ENCODE results near the gene CCDC185. TPM values are rescaled to one million over a fixed set of nuclear protein-coding genes. Genes with fewer than 3 reads are reported as not detected.
A peak's percentile ranks its signal among the peaks of the same experiment; 100 is the strongest.
"Not testable (repeated sequence)": the region's sequence is repeated elsewhere in the genome, so short reads cannot be mapped to it uniquely, and the experiment has no call there.

CCDC185 gene
- polyA plus RNA-seq, 3 donors: not detected

DNA sequence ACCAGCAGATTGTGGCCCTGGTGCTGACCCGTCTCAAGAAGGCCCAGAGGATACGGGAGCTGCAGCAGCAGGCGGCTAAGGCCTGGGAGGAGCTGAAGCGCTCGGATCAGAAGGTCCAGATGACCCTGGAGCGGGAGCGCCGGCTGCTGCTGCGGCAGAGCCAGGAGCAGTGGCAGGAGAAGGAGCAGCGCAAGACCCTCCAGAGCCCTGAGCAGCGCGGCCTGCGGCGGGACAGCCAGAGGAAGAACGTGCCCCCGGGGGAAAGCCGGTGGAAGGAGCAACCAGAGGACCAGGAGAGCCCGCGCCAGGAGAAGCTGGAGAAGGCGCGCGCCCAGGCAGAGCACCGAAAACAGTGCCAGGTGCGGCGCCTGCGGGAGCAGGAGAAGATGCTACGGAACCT is 1.0 kb downstream of the CCDC185 start:
- no peaks in the 10 kb centered on the region for H3K36me3 ChIP-seq (replicated peaks in 1 of 2; ENCODE audit: control insufficient read depth in 1 of 2, insufficient read depth in 2 of 2, low read length in 2 of 2)
- TF ChIP-seq CTCF (IDR thresholded peaks at IDR 0.05): no peak
- Mint-ChIP-seq H3K4me1 (no peaks in the 10 kb centered on the region), H3K27me3 (ENCODE audit: low read depth in 3 of 3) (peaks cover 39 to 51% (median 44%) of the 10 kb centered on the region in 3 donors), H3K27ac (no peak overlapping the region), H3K36me3 (no peaks in the 10 kb centered on the region), H3K4me3 (peak overlapping the region in 1 of 2 donors; percentile 46), H3K9me3 (peaks cover 2 to 24% (median 11%) of the 10 kb centered on the region in 7 donors)
- peaks cover 0 to 13% of the 10 kb centered on the region in 2 donors for H3K9me3 ChIP-seq (replicated peaks in 1 of 2; ENCODE audit: control insufficient read depth in 1 of 2, insufficient read depth in 1 of 2, low read length in 2 of 2)
- intact Hi-C loops (cut with micrococcal nuclease): no loop called here
- WGBS (ENCODE audit: insufficient coverage): 95% methylated on average over 26 of the region's 27 CpGs
- H3K4me1 ChIP-seq (ENCODE audit: control insufficient read depth in 1 of 2, insufficient read depth in 2 of 2, low read length in 2 of 2): no peaks in the 10 kb centered on the region
- no peak overlapping the region for H3K9ac ChIP-seq (ENCODE audit: insufficient read depth, low read length, poor library complexity, severe bottlenecking)
- peaks cover 18 to 40% of the 10 kb centered on the region in 2 donors for H3K27me3 ChIP-seq (ENCODE audit: control insufficient read depth in 2 of 2, insufficient read depth in 2 of 2, low read length in 2 of 2)
- no peak overlapping the region for H3K27ac ChIP-seq (ENCODE audit: low read depth in 1 of 2, low read length in 2 of 2)
- no peak overlapping the region for H3K4me2 ChIP-seq (replicated peaks; ENCODE audit: extremely low read depth, low read length, poor library complexity, severe bottlenecking)
- no peak overlapping the region for H2AFZ ChIP-seq (ENCODE audit: insufficient read depth, low read depth, low read length, poor library complexity, severe bottlenecking)
- no peaks in the 10 kb centered on the region for H3K79me2 ChIP-seq (ENCODE audit: insufficient read depth, low read length)
- no peak overlapping the region for H3K4me3 ChIP-seq (replicated peaks in 1 of 3; ENCODE audit: low read depth in 2 of 3, low read length in 3 of 3)
- no peaks in the 10 kb centered on the region for H4K20me1 ChIP-seq (ENCODE audit: insufficient read depth, low read length)
- DNase-seq: no peak

DNA sequence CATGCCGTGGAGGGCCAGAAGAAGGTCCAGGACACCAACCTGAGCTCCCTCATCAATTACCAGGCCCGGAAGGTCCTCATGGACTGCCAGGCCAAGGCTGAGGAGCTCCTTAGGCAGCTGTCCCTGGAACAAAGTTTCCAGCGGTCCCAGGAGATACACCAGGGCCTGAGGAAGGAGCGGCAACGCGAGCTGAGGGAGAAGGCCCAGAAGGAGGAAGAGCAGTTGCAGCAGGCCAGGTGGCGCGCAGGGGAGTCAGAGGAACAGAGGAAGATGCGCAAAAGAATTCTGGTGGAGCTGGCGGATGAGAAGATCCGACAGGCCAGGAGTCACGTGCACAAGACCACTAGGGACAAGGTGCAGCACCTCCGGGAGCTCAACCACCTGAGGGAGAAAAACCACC is 1.5 kb downstream of the CCDC185 start:
- H3K9me3 Mint-ChIP-seq: peaks cover 2 to 27% (median 11%) of the 10 kb centered on the region in 7 donors
- peaks cover 38 to 48% (median 39%) of the 10 kb centered on the region in 3 donors for H3K27me3 Mint-ChIP-seq (ENCODE audit: low read depth in 3 of 3)
- no peak for TF ChIP-seq CTCF (IDR thresholded peaks at IDR 0.05)
- no peak overlapping the region for H3K9ac ChIP-seq (ENCODE audit: insufficient read depth, low read length, poor library complexity, severe bottlenecking)
- no peak for DNase-seq
- H3K4me1 Mint-ChIP-seq: no peaks in the 10 kb centered on the region
- H3K4me1 ChIP-seq (ENCODE audit: control insufficient read depth in 1 of 2, insufficient read depth in 2 of 2, low read length in 2 of 2): no peaks in the 10 kb centered on the region
- H3K4me2 ChIP-seq (replicated peaks; ENCODE audit: extremely low read depth, low read length, poor library complexity, severe bottlenecking): no peak overlapping the region
- H3K27ac Mint-ChIP-seq: no peak overlapping the region
- peaks cover 18 to 40% of the 10 kb centered on the region in 2 donors for H3K27me3 ChIP-seq (ENCODE audit: control insufficient read depth in 2 of 2, insufficient read depth in 2 of 2, low read length in 2 of 2)
- H4K20me1 ChIP-seq (ENCODE audit: insufficient read depth, low read length): no peaks in the 10 kb centered on the region
- H3K27ac ChIP-seq (ENCODE audit: low read depth in 1 of 2, low read length in 2 of 2): no peak overlapping the region
- H3K79me2 ChIP-seq (ENCODE audit: insufficient read depth, low read length): no peaks in the 10 kb centered on the region
- peaks cover 0 to 13% of the 10 kb centered on the region in 2 donors for H3K9me3 ChIP-seq (replicated peaks in 1 of 2; ENCODE audit: control insufficient read depth in 1 of 2, insufficient read depth in 1 of 2, low read length in 2 of 2)
- no peak overlapping the region for H2AFZ ChIP-seq (ENCODE audit: insufficient read depth, low read depth, low read length, poor library complexity, severe bottlenecking)
- intact Hi-C loops (cut with micrococcal nuclease): no loop called here
- no peaks in the 10 kb centered on the region for H3K36me3 Mint-ChIP-seq
- no peaks in the 10 kb centered on the region for H3K36me3 ChIP-seq (replicated peaks in 1 of 2; ENCODE audit: control insufficient read depth in 1 of 2, insufficient read depth in 2 of 2, low read length in 2 of 2)
- peak overlapping the region in 1 of 2 donors; percentile 59 for H3K4me3 Mint-ChIP-seq
- 95% methylated on average over 11 of the region's 13 CpGs for WGBS (ENCODE audit: insufficient coverage)
- H3K4me3 ChIP-seq (replicated peaks in 1 of 3; ENCODE audit: low read depth in 2 of 3, low read length in 3 of 3): no peak overlapping the region

DNA sequence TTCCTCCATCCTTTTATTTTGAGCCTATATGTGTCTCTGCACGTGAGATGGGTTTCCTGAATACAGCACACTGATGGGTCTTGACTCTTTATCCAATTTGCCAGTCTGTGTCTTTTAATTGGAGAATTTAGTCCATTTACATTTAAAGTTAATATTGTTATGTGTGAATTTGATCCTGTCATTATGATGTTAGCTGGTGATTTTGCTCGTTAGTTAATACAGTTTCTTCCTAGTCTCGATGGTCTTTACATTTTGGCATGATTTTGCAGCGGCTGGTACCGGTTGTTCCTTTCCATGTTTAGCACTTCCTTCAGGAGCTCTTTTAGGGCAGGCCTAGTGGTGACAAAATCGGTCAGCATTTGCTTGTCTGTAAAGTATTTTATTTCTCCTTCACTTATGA is 6.2 kb downstream of the CCDC185 start:
- H3K9me3 Mint-ChIP-seq: peaks cover 6 to 29% (median 10%) of the 10 kb centered on the region in 7 donors
- H3K4me1 Mint-ChIP-seq; H4K20me1 ChIP-seq (ENCODE audit: insufficient read depth, low read length); H2AFZ ChIP-seq (ENCODE audit: insufficient read depth, low read depth, low read length, poor library complexity, severe bottlenecking); H3K27me3 ChIP-seq (ENCODE audit: control insufficient read depth in 2 of 2, insufficient read depth in 2 of 2, low read length in 2 of 2); H3K4me3 ChIP-seq (replicated peaks in 1 of 3; ENCODE audit: low read depth in 2 of 3, low read length in 3 of 3); H3K4me1 ChIP-seq (ENCODE audit: control insufficient read depth in 1 of 2, insufficient read depth in 2 of 2, low read length in 2 of 2); H3K9ac ChIP-seq (ENCODE audit: insufficient read depth, low read length, poor library complexity, severe bottlenecking); DNase-seq; H3K36me3 ChIP-seq (replicated peaks in 1 of 2; ENCODE audit: control insufficient read depth in 1 of 2, insufficient read depth in 2 of 2, low read length in 2 of 2); H3K27ac ChIP-seq (ENCODE audit: low read depth in 1 of 2, low read length in 2 of 2); H3K36me3 Mint-ChIP-seq; H3K4me2 ChIP-seq (replicated peaks; ENCODE audit: extremely low read depth, low read length, poor library complexity, severe bottlenecking); H3K79me2 ChIP-seq (ENCODE audit: insufficient read depth, low read length); H3K9me3 ChIP-seq (replicated peaks in 1 of 2; ENCODE audit: control insufficient read depth in 1 of 2, insufficient read depth in 1 of 2, low read length in 2 of 2); intact Hi-C loops (cut with micrococcal nuclease); H3K27me3 Mint-ChIP-seq (ENCODE audit: low read depth in 3 of 3); H3K4me3 Mint-ChIP-seq; H3K27ac Mint-ChIP-seq: not testable (repeated sequence)
- no CpG with 5 or more reads among the region's 6 CpGs for WGBS (ENCODE audit: insufficient coverage)

Measured in CD14-positive monocyte (primary cell).